HepG2 (cell line): ENCODE data around the gene CTIF. TPM values are rescaled to one million over a fixed set of nuclear protein-coding genes. Genes with fewer than 3 reads are reported as not detected.

Source experiments
- ADNP ChIP-seq: sonication (generic); formaldehyde crosslinking; IDR thresholded peaks from 2 replicates; pipeline ENCODE4 v1.4.0; 2020; ENCODE audit warnings: missing genetic modification reagents
- CSRNP1 ChIP-seq: sonication (generic); formaldehyde crosslinking; IDR thresholded peaks from 2 replicates; pipeline ENCODE4 v1.8.1; 2023; ENCODE audit warnings: mild to moderate bottlenecking, missing genetic modification reagents
- HMG20B ChIP-seq: conservative IDR thresholded peaks from 2 replicates; pipeline ENCODE4 v1.6.1; 2016; ENCODE audit warnings: missing genetic modification reagents, missing compliant biosample characterization
- IRX3 ChIP-seq: sonication (generic); formaldehyde crosslinking; IDR thresholded peaks from 2 replicates; pipeline ENCODE4 v1.8.1; 2023; ENCODE audit warnings: mild to moderate bottlenecking, low read depth, missing genetic modification reagents, borderline replicate concordance
- KDM1A ChIP-seq: IDR thresholded peaks from 2 replicates; pipeline ENCODE4 v1.6.1; 2016; ENCODE audit warnings: missing compliant biosample characterization
- NONO ChIP-seq, 2 experiments: fragments of 450-650 bp in 1 of 2; sonication (generic) in 1 of 2; formaldehyde crosslinking in 1 of 2; IDR thresholded peaks in 1 of 2; conservative IDR thresholded peaks in 1 of 2; 2 replicates each; pipeline versions ENCODE4 v1.6.1 to v1.8.0; 2017 to 2022; ENCODE audit warnings: mild to moderate bottlenecking in 1 of 2, missing genetic modification reagents in 1 of 2, moderate library complexity in 1 of 2
- PCBP2 ChIP-seq: fragments of 200-400 bp; formaldehyde crosslinking; optimal IDR thresholded peaks from 2 replicates; pipeline ENCODE3; 2018; ENCODE audit warnings: low read length, low read depth; ENCODE audit not compliant: poor library complexity, severe bottlenecking
- ZFYVE20 ChIP-seq: sonication (generic); formaldehyde crosslinking; IDR thresholded peaks from 2 replicates; pipeline ENCODE4 v1.8.0; 2023; ENCODE audit warnings: low read depth, mild to moderate bottlenecking, moderate library complexity, missing genetic modification reagents, borderline replicate concordance
- ZNF263 ChIP-seq: sonication (generic); formaldehyde crosslinking; IDR thresholded peaks from 2 replicates; pipeline ENCODE4 v1.4.0; 2020; ENCODE audit warnings: missing genetic modification reagents
- ZNF362 ChIP-seq: sonication (generic); formaldehyde crosslinking; IDR thresholded peaks from 2 replicates; pipeline ENCODE4 v1.4.0; 2020; ENCODE audit warnings: missing genetic modification reagents, mild to moderate bottlenecking, borderline replicate concordance
- ZNF629 ChIP-seq: sonication (generic); formaldehyde crosslinking; conservative IDR thresholded peaks from 2 replicates; pipeline ENCODE4 v1.5.0; 2020; ENCODE audit warnings: missing genetic modification reagents
- polyA plus RNA-seq, 8 experiments: library from polyadenylated mRNA; depleted of rRNA in 3 of 8; stranded (reverse) in 7 of 8; unstranded in 1 of 8; fragments of >200 nt; fragmentation: Illumina TruSeq in 4 of 8; extraction: Trizol in 4 of 8; gene quantifications; 2 replicates each; pipeline versions ENCODE4 v1.2.1 to v1.2.3, GENCODE V29; 2011 to 2016; ENCODE audit warnings: low read depth in 4 of 8, missing spikeins in 1 of 8, mixed read lengths in 1 of 8; ENCODE audit not compliant: insufficient read depth in 1 of 8
- total RNA-seq, 5 experiments: library from RNA; depleted of rRNA; stranded (reverse); fragments of >200 nt; fragmentation: Illumina TruSeq; extraction: Trizol; gene quantifications; 2 replicates each; pipeline ENCODE4 v1.2.3, GENCODE V29; 2016; ENCODE audit warnings: low read depth in 1 of 5
- TF ChIP-seq, protein P1 (sequence below): sonication (generic); formaldehyde crosslinking; IDR thresholded peaks from 2 replicates; pipeline ENCODE4 v1.5.1; 2020; ENCODE audit warnings: mild to moderate bottlenecking, missing genetic modification reagents, borderline replicate concordance

CTIF gene
- total and polyA plus RNA-seq, 2 of the 13 experiments (the other 11 are each of a cell fraction or from before 2014, with no cell fraction given) = 18.2 to 28.0 TPM

- TF ChIP-seq ZFYVE20 (CRISPR knock-in tag) = no peak
- TF ChIP-seq ZNF362 (CRISPR knock-in tag) = no peak
- peak; percentile 99 for TF ChIP-seq ZNF629 (CRISPR knock-in tag)
- TF ChIP-seq NONO (IDR thresholded peaks at IDR 0.05) = no peak
- TF ChIP-seq NONO (CRISPR knock-in tag; conservative IDR thresholded peaks at IDR 0.05) = no peak
- no peak for TF ChIP-seq HMG20B
- TF ChIP-seq IRX3 = 0 out of 2 replicates have a peak, but pooled peaks have one; percentile 5
- 0 out of 2 replicates have a peak, but pooled peaks have one; percentile 53 for TF ChIP-seq CSRNP1 (CRISPR knock-in tag)
- TF ChIP-seq, protein P1, sequence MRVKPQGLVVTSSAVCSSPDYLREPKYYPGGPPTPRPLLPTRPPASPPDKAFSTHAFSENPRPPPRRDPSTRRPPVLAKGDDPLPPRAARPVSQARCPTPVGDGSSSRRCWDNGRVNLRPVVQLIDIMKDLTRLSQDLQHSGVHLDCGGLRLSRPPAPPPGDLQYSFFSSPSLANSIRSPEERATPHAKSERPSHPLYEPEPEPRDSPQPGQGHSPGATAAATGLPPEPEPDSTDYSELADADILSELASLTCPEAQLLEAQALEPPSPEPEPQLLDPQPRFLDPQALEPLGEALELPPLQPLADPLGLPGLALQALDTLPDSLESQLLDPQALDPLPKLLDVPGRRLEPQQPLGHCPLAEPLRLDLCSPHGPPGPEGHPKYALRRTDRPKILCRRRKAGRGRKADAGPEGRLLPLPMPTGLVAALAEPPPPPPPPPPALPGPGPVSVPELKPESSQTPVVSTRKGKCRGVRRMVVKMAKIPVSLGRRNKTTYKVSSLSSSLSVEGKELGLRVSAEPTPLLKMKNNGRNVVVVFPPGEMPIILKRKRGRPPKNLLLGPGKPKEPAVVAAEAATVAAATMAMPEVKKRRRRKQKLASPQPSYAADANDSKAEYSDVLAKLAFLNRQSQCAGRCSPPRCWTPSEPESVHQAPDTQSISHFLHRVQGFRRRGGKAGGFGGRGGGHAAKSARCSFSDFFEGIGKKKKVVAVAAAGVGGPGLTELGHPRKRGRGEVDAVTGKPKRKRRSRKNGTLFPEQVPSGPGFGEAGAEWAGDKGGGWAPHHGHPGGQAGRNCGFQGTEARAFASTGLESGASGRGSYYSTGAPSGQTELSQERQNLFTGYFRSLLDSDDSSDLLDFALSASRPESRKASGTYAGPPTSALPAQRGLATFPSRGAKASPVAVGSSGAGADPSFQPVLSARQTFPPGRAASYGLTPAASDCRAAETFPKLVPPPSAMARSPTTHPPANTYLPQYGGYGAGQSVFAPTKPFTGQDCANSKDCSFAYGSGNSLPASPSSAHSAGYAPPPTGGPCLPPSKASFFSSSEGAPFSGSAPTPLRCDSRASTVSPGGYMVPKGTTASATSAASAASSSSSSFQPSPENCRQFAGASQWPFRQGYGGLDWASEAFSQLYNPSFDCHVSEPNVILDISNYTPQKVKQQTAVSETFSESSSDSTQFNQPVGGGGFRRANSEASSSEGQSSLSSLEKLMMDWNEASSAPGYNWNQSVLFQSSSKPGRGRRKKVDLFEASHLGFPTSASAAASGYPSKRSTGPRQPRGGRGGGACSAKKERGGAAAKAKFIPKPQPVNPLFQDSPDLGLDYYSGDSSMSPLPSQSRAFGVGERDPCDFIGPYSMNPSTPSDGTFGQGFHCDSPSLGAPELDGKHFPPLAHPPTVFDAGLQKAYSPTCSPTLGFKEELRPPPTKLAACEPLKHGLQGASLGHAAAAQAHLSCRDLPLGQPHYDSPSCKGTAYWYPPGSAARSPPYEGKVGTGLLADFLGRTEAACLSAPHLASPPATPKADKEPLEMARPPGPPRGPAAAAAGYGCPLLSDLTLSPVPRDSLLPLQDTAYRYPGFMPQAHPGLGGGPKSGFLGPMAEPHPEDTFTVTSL (CRISPR knock-in tag) = no peak
- peak; percentile 95 for TF ChIP-seq ADNP (CRISPR knock-in tag)
- TF ChIP-seq PCBP2 = no peak
- TF ChIP-seq ZNF263 (CRISPR knock-in tag) = 0 out of 2 replicates have a peak, but pooled peaks have one; percentile 10
- TF ChIP-seq KDM1A (CRISPR knock-in tag) = peak; percentile 75; the same call in 1 of the 2 replicates
Observed at GRCh38 chr18:48896326-48896874, 357.6 kb downstream of the CTIF start (continued).
